ENCODE data around the gene MISP. TPM values are rescaled to one million over a fixed set of nuclear protein-coding genes. Genes with fewer than 3 reads are reported as not detected.
A peak's percentile ranks its signal among the peaks of the same experiment; 100 is the strongest.

The MISP gene
- total and polyA plus RNA-seq, 9 of the 15 experiments (the other 6 are each of a cell fraction or from before 2014, with no cell fraction given) = 0.04 to 0.29 (median 0.05) TPM; not detected in 5

DNA sequence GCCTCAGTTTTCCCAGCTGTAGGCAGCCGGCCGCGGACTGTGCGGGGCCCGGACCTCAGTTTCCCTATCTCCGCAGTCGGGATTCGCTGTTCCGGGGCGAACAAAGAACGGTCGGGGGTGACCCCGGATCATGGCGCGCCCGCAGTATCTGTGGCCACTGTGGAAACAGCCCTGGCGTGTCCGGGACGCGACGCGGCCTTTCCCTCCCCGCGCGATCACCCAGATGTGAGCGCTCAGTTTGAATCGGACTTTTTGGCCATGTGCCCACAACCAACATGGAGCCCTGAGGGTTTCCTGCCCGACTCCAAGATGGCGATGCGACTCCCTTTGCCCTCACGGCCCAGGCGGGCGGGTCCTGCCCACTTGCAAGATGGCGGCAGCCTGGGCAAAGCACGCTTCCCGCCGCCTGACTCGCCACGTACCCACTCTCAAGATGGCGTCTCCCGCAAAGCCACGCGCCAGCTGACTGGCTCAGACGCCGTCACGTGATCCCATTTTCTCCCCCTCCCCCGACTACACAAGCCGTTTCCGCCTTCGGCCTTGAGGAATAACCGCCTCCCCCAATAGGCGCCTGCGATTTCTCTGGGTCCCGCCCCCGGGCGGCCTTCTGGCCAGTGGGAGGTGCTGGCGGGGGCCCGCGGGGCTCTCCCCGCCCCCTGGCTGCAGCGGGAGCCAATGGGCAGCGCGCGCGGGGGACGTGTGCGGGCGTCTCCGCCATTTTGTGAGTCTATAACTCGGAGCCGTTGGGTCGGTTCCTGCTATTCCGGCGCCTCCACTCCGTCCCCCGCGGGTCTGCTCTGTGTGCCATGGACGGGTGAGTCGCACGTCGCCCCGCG lies 46.0 kb downstream of the MISP start, which contains the start of gene PTBP1 (continued):
- peak; percentile 39; the same call in 1 of the 2 replicates for TF ChIP-seq DPF2 (IDR thresholded peaks at IDR 0.05)
- no peak for TF ChIP-seq XRCC3 (IDR thresholded peaks at IDR 0.05)
- no peak for TF ChIP-seq ZNF436 (CRISPR knock-in tag; IDR thresholded peaks at IDR 0.05)
- peak; percentile 96 for TF ChIP-seq FOS (IDR thresholded peaks at IDR 0.05; ENCODE audit: extremely low read depth, insufficient read length)
- TF ChIP-seq ZNF41 (CRISPR knock-in tag; conservative IDR thresholded peaks at IDR 0.05) = no peak; the same call in 1 of the 2 replicates
- TF ChIP-seq GABPB2 (CRISPR knock-in tag; conservative IDR thresholded peaks at IDR 0.05) = no peak
- TF ChIP-seq TEAD1 (CRISPR knock-in tag; IDR thresholded peaks at IDR 0.05) = peak; percentile 40 to 83; a peak in 1 of 4 replicates
- TF ChIP-seq ZFP30 (CRISPR knock-in tag; IDR thresholded peaks at IDR 0.05; ENCODE audit: borderline replicate concordance) = no peak
- TF ChIP-seq BACH1 (tag; IDR thresholded peaks at IDR 0.05) = 0 out of 2 replicates have a peak, but pooled peaks have one; percentile 81
- TF ChIP-seq RHOXF2B (CRISPR knock-in tag; conservative IDR thresholded peaks at IDR 0.05) = no peak
- TF ChIP-seq NR2C2 (CRISPR knock-in tag; IDR thresholded peaks at IDR 0.05) = peak; percentile 95
- peak; percentile 98 for TF ChIP-seq NR2C2 (tag; IDR thresholded peaks at IDR 0.05)
- no peak for TF ChIP-seq NONO (IDR thresholded peaks at IDR 0.05; ENCODE audit: low read depth in 2 of 2, low read length in 1 of 2)
- TF ChIP-seq ZNF444 (CRISPR knock-in tag; IDR thresholded peaks at IDR 0.05) = no peak
- TF ChIP-seq DNMT1 (IDR thresholded peaks at IDR 0.05) = no peak
- no peak for TF ChIP-seq GTF2A2 (tag; IDR thresholded peaks at IDR 0.05)
- TF ChIP-seq ZNF175 (CRISPR knock-in tag; IDR thresholded peaks at IDR 0.05; ENCODE audit: low read depth) = peak; percentile 95
- no peak for TF ChIP-seq SMAD2 (IDR thresholded peaks at IDR 0.05; ENCODE audit: low read depth, low read length)
- no peak for TF ChIP-seq NR2F6 (CRISPR knock-in tag; IDR thresholded peaks at IDR 0.05)
- peak; percentile 77; the same call in 1 of the 2 replicates for TF ChIP-seq KLF13 (tag; IDR thresholded peaks at IDR 0.05; ENCODE audit: borderline replicate concordance, low read depth)
- TF ChIP-seq, protein P1, sequence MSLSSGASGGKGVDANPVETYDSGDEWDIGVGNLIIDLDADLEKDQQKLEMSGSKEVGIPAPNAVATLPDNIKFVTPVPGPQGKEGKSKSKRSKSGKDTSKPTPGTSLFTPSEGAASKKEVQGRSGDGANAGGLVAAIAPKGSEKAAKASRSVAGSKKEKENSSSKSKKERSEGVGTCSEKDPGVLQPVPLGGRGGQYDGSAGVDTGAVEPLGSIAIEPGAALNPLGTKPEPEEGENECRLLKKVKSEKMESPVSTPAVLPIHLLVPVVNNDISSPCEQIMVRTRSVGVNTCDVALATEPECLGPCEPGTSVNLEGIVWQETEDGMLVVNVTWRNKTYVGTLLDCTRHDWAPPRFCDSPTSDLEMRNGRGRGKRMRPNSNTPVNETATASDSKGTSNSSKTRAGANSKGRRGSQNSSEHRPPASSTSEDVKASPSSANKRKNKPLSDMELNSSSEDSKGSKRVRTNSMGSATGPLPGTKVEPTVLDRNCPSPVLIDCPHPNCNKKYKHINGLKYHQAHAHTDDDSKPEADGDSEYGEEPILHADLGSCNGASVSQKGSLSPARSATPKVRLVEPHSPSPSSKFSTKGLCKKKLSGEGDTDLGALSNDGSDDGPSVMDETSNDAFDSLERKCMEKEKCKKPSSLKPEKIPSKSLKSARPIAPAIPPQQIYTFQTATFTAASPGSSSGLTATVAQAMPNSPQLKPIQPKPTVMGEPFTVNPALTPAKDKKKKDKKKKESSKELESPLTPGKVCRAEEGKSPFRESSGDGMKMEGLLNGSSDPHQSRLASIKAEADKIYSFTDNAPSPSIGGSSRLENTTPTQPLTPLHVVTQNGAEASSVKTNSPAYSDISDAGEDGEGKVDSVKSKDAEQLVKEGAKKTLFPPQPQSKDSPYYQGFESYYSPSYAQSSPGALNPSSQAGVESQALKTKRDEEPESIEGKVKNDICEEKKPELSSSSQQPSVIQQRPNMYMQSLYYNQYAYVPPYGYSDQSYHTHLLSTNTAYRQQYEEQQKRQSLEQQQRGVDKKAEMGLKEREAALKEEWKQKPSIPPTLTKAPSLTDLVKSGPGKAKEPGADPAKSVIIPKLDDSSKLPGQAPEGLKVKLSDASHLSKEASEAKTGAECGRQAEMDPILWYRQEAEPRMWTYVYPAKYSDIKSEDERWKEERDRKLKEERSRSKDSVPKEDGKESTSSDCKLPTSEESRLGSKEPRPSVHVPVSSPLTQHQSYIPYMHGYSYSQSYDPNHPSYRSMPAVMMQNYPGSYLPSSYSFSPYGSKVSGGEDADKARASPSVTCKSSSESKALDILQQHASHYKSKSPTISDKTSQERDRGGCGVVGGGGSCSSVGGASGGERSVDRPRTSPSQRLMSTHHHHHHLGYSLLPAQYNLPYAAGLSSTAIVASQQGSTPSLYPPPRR (CRISPR knock-in tag; IDR thresholded peaks at IDR 0.05; ENCODE audit: borderline replicate concordance) = no peak
- TF ChIP-seq, protein P2, sequence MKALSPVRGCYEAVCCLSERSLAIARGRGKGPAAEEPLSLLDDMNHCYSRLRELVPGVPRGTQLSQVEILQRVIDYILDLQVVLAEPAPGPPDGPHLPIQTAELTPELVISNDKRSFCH (CRISPR knock-in tag; IDR thresholded peaks at IDR 0.05) = no peak
- TF ChIP-seq, protein P2 (tag; IDR thresholded peaks at IDR 0.05) = peak; percentile 90
- TF ChIP-seq BCL6 (CRISPR knock-in tag; IDR thresholded peaks at IDR 0.05) = no peak
